Right lobe of liver (tissue), 6 donors: ENCODE data around the gene ZBTB25. TPM values are rescaled to one million over a fixed set of nuclear protein-coding genes. Genes with fewer than 3 reads are reported as not detected.

Source experiments
- ATAC-seq, 4 donors: fragments of 200-7000 bp; cut with Tn5 transposase; one replicate each; pipeline ENCODE4 v1.9.1; 2020; ENCODE audit warnings: mild to moderate bottlenecking in 4 of 4, moderate library complexity in 4 of 4
- DNase-seq, 3 donors: peaks; one replicate each; pipeline ENCODE4 v3.0.0-alpha.2; 2020
- H3K27ac ChIP-seq, 3 donors: fragments of 200-600 bp; one replicate each; pipeline ENCODE4 v1.8.0; 2022
- H3K27me3 ChIP-seq, 2 donors: fragments of 200-600 bp; one replicate each; pipeline ENCODE4 v1.8.0; 2022
- H3K36me3 ChIP-seq, 4 donors: fragments of 200-600 bp; sonication (generic) in 1 of 4; one replicate each; pipeline versions ENCODE4 v1.5.1 to v1.8.0; 2017 to 2022; ENCODE audit warnings: control low read depth in 1 of 4
- H3K4me1 ChIP-seq, 4 donors: fragments of 200-600 bp; sonication (generic) in 1 of 4; one replicate each; pipeline versions ENCODE4 v1.5.1 to v1.8.0; 2017 to 2022; ENCODE audit warnings: control low read depth in 1 of 4
- H3K4me3 ChIP-seq, 3 donors: fragments of 200-600 bp; one replicate each; pipeline ENCODE4 v1.8.0; 2022
- H3K9me3 ChIP-seq, 4 donors: fragments of 200-600 bp; sonication (generic) in 1 of 4; one replicate each; pipeline versions ENCODE4 v1.5.1 to v1.8.0; 2017 to 2022; ENCODE audit warnings: control low read depth in 1 of 4
- CTCF ChIP-seq, 4 donors: fragments of 200-600 bp in 3 of 4; fragments of 450-650 bp in 1 of 4; IDR thresholded peaks; one replicate each; pipeline versions ENCODE4 v1.5.1 to v1.8.0; 2016 to 2022; ENCODE audit warnings: antibody characterized with exemption in 4 of 4, mild to moderate bottlenecking in 2 of 4
- POLR2A ChIP-seq: fragments of 450-650 bp; IDR thresholded peaks from one replicate; pipeline ENCODE4 v1.6.1; 2017; ENCODE audit warnings: antibody characterized with exemption, mild to moderate bottlenecking
- WGBS: methylation state at CpG from one replicate; pipeline ENCODE4 v1.1.6; 2018; ENCODE audit warnings: low coverage, low lambda C conversion rate; ENCODE audit not compliant: insufficient coverage; ENCODE audit errors: missing lambda C conversion rate; 5-methylcytosine and 5-hydroxymethylcytosine counted together
- intact Hi-C, 2 donors: fragments of 100-400 bp; cut with DNase I; formaldehyde crosslinking; loops; one replicate each; pipeline versions ENCODE4 v1.11.2 to v1.14.1; 2022
- total RNA-seq, 6 experiments: library from RNA; depleted of rRNA in 2 of 6; stranded (reverse); fragments of >200 nt in 2 of 6; fragmentation: NEBNext Ultra II Directional in 3 of 6; extraction: Animal tissue kit (Norgen Biotek cat#: 25700) in 3 of 6; gene quantifications; one replicate each; pipeline versions ENCODE4 v1.1.0 to v1.2.4, GENCODE V29; 2016 to 2023
- donor health status: DM: no; HTN: yes; CAD: no.
- donor health status: DM: no; HTN: no; CAD: no.
- donor health status: DM: no; HTN: no; CAD: no.
- donor health status: DM: no; HTN: yes; CAD: no.
- donor health status: DM: no; HTN: yes; CAD: no.

ZBTB25 gene
- total RNA-seq, 6 experiments from 2014 or later, result 5.5 to 6.2 (median 5.7) TPM

- no peak for DNase-seq
- Histone ChIP-seq H3K36me3 (peaks cover 0 to 4% (median under 1%) of the 10 kb centered on the region in 4 donors), H3K9me3 (no peaks in the 10 kb centered on the region), H3K27me3 (no peaks in the 10 kb centered on the region), H3K4me3 (no peak overlapping the region), H3K4me1 (peaks cover 0 to 14% (median 3%) of the 10 kb centered on the region in 4 donors), H3K27ac (no peak overlapping the region)
- no peak for ATAC-seq
- WGBS, result 84% methylated on average over 3 of the region's 3 CpGs
- intact Hi-C loops, result no loop called here
- no peak for TF ChIP-seq POLR2A
- no peak for TF ChIP-seq CTCF (IDR thresholded peaks at IDR 0.05)
These were observed 10.2 kb downstream of the ZBTB25 start for GRCh38 chr14:64493455-64493854.

DNA sequence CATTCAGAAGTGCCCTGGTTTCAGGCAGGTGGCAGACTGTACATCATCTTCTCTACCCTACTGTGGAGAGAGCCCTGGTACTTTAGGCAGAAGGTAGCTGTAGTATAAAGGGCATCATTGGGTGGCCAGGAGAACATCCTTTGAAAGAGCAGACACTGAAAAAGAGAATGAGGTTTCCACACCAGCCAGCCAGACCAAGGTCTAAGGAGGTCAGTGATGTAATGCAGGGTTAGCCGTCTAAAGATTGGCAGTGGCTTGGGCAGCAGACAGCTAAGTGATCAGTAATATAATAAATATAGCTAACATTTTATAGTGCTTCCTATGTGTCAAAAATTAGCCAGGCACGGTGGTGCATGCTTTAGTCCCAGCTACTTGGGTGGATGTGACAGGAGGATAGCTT is 12.0 kb downstream of the ZBTB25 start:
- TF ChIP-seq POLR2A (no peak), CTCF (IDR thresholded peaks at IDR 0.05) (no peak)
- DNase-seq (no peak), ATAC-seq (peak; percentile 25 to 74 (median 50))
- H3K4me1 ChIP-seq, result peaks cover 0 to 7% (median 2%) of the 10 kb centered on the region in 4 donors
- WGBS, result 70% methylated on average over 2 of the region's 2 CpGs
- no peaks in the 10 kb centered on the region for H3K9me3 ChIP-seq
- no peaks in the 10 kb centered on the region for H3K27me3 ChIP-seq
- no peak overlapping the region for H3K27ac ChIP-seq
- H3K4me3 ChIP-seq, result no peak overlapping the region
- peaks cover 0 to 21% (median 3%) of the 10 kb centered on the region in 4 donors for H3K36me3 ChIP-seq
- intact Hi-C loops, result no loop called here

- ATAC-seq (peak in 2 of 4 donors; percentile 42 to 43), DNase-seq (no peak)
- WGBS, result 78% methylated on average over 5 of the region's 5 CpGs
- intact Hi-C loops, result no loop called here
- Histone ChIP-seq H3K36me3 (peaks cover 0 to 27% (median 8%) of the 10 kb centered on the region in 4 donors), H3K4me1 (peaks cover 0 to 7% (median 2%) of the 10 kb centered on the region in 4 donors), H3K4me3 (no peak overlapping the region), H3K9me3 (no peaks in the 10 kb centered on the region), H3K27me3 (no peaks in the 10 kb centered on the region), H3K27ac (no peak overlapping the region)
- TF ChIP-seq POLR2A (no peak), CTCF (IDR thresholded peaks at IDR 0.05) (no peak)
These were observed 15.0 kb downstream of the ZBTB25 start for GRCh38 chr14:64488590-64489099.

DNA sequence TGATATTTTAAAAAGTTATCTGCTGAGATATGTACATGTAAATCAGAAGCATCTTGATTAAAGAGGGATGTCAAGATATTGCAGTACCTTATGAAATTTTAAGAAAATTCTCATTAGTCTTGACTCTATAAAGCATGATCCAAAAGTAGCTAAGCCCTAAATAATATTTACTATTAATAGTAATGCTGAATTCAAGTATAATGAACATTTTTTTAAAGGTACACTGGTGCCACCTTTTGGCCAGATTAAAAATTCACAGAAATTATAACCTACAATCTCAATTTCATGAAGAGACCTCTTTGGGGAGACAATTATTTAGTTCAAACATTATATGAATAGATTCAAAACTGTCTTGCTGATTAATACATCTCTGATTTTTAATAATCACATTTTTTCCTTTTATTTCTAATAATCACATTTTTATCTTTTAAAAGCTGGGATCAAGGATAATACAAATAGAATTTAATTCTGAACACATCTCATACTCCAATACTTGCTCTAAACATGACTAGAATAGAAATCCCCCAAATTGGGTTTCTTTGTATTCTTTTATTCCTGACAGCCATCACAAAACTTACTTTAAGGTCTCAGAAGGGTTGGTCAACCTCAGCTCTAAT is 24.9 kb downstream of the ZBTB25 start:
- no peaks in the 10 kb centered on the region for H3K9me3 ChIP-seq
- H3K36me3 ChIP-seq, result peaks cover 0 to 3% (median 0%) of the 10 kb centered on the region in 4 donors
- TF ChIP-seq POLR2A, result no peak
- TF ChIP-seq CTCF (IDR thresholded peaks at IDR 0.05), result peak; percentile 45 to 56 (median 48)
- H3K4me3 ChIP-seq, result no peak overlapping the region
- no peak overlapping the region for H3K27ac ChIP-seq
- intact Hi-C loops, result no loop called here
- no peaks in the 10 kb centered on the region for H3K4me1 ChIP-seq
- no peak for DNase-seq
- no peaks in the 10 kb centered on the region for H3K27me3 ChIP-seq
- ATAC-seq, result peak in 3 of 4 donors; percentile 39 to 65 (median 53)
